ENCODE measurements around the gene CDC7. TPM values are rescaled to one million over a fixed set of nuclear protein-coding genes. Genes with fewer than 3 reads are reported as not detected.

The CDC7 gene
- total and polyA plus RNA-seq, 2 donors (not counting 1 experiment from before 2014, with no cell fraction given) = 3.9 to 7.4 TPM

DNA sequence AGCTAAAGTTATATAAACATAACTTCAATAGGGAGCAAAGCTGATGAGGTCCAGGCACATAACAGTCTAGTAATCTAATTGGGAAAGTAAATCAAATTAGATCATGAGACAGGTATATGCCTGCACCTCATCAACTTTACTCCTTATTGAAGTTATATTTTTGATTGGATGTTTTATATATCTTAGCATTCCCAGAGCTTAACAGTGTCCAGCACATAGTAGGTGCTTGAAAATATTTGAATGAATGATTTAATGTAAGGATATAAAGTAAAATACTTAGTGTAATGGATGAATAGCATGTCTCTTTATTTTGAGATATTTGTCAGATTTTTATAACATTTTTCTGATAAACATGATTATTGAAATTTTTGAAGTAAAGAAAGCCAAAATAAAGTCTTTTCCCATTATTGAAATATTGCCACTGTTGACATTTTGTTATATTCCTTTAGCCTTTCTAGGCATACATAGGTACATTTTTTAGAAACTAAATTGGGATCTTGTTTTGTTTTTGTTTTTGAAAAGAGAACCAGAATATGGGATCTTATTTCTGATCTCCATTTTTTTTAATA, 2.8 kb downstream of the CDC7 start:
- Histone ChIP-seq H3K4me1 (ENCODE audit: control insufficient read depth in 2 of 2, insufficient read depth in 2 of 2, low read length in 2 of 2) (peaks cover 14 to 15% of the 10 kb centered on the region in 2 donors), H3K4me3 (ENCODE audit: control extremely low read depth in 1 of 5, extremely low read depth in 1 of 5, insufficient read depth in 1 of 5, low read depth in 2 of 5, low read length in 4 of 5) (no peak overlapping the region), H3K27ac (ENCODE audit: low read length in 2 of 2) (no peak overlapping the region), H3K9me3 (ENCODE audit: control extremely low read depth in 1 of 3, control insufficient read depth in 2 of 3, insufficient read depth in 1 of 3, low read length in 2 of 3) (no peaks in the 10 kb centered on the region), H3K79me2 (ENCODE audit: control insufficient read depth, insufficient read depth, low read length) (peaks cover 17% of the 10 kb centered on the region), H2AFZ (ENCODE audit: insufficient read depth, low read depth, low read length, poor library complexity, severe bottlenecking) (no peak overlapping the region), H3K36me3 (replicated peaks in 1 of 2; ENCODE audit: control extremely low read depth in 1 of 2, control insufficient read depth in 1 of 2, extremely low read depth in 1 of 2, insufficient read depth in 2 of 2, low read length in 1 of 2) (no peaks in the 10 kb centered on the region), H4K20me1 (ENCODE audit: control insufficient read depth, insufficient read depth, low read length, poor library complexity, severe bottlenecking) (no peaks in the 10 kb centered on the region), H3K4me2 (replicated peaks; ENCODE audit: low read depth, low read length, poor library complexity, severe bottlenecking) (no peak overlapping the region), H3K9ac (ENCODE audit: low read length) (no peak overlapping the region), H3K27me3 (replicated peaks in 1 of 4; ENCODE audit: control extremely low read depth in 1 of 4, control insufficient read depth in 3 of 4, insufficient read depth in 4 of 4, low read length in 3 of 4) (no peaks in the 10 kb centered on the region)
- no peak for ATAC-seq (ENCODE audit: low read depth)
- CTCF ChIA-PET = no interaction called here
- H3K4me1 Mint-ChIP-seq = peaks cover 17% of the 10 kb centered on the region
- POLR2A ChIA-PET = no interaction called here
- H3K27me3 Mint-ChIP-seq = no peaks in the 10 kb centered on the region
- intact Hi-C loops (cut with micrococcal nuclease) = loop anchor here (5.0 to 10.0 kb wide), 3 partner anchors 219 to 1574 kb away; partner anchors contain the start of genes GLMN, MTF2 and RPAP2
- no peak overlapping the region for H3K27ac Mint-ChIP-seq
- TF ChIP-seq, protein P1, sequence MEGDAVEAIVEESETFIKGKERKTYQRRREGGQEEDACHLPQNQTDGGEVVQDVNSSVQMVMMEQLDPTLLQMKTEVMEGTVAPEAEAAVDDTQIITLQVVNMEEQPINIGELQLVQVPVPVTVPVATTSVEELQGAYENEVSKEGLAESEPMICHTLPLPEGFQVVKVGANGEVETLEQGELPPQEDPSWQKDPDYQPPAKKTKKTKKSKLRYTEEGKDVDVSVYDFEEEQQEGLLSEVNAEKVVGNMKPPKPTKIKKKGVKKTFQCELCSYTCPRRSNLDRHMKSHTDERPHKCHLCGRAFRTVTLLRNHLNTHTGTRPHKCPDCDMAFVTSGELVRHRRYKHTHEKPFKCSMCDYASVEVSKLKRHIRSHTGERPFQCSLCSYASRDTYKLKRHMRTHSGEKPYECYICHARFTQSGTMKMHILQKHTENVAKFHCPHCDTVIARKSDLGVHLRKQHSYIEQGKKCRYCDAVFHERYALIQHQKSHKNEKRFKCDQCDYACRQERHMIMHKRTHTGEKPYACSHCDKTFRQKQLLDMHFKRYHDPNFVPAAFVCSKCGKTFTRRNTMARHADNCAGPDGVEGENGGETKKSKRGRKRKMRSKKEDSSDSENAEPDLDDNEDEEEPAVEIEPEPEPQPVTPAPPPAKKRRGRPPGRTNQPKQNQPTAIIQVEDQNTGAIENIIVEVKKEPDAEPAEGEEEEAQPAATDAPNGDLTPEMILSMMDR (IDR thresholded peaks at IDR 0.05) = no peak
- no peak for TF ChIP-seq EZH2 (IDR thresholded peaks at IDR 0.05; ENCODE audit: borderline replicate concordance, insufficient read depth, low read depth, low read length, poor library complexity, severe bottlenecking)
- no peaks in the 10 kb centered on the region for H3K9me3 Mint-ChIP-seq (ENCODE audit: insufficient read depth)
- no peak overlapping the region for H3K4me3 Mint-ChIP-seq
- DNase-seq = no peak

- peaks cover 17% of the 10 kb centered on the region for H3K79me2 ChIP-seq (ENCODE audit: control insufficient read depth, insufficient read depth, low read length)
- no peak overlapping the region for H3K4me2 ChIP-seq (replicated peaks; ENCODE audit: low read depth, low read length, poor library complexity, severe bottlenecking)
- peaks cover 17% of the 10 kb centered on the region for H3K4me1 Mint-ChIP-seq
- POLR2A ChIA-PET = no interaction called here
- no peaks in the 10 kb centered on the region for H3K27me3 Mint-ChIP-seq
- no peak overlapping the region for H3K27ac ChIP-seq (ENCODE audit: low read length in 2 of 2)
- H3K4me1 ChIP-seq (ENCODE audit: control insufficient read depth in 2 of 2, insufficient read depth in 2 of 2, low read length in 2 of 2) = peaks cover 14 to 15% of the 10 kb centered on the region in 2 donors
- DNase-seq (no peak), ATAC-seq (ENCODE audit: low read depth) (no peak)
- intact Hi-C loops (cut with micrococcal nuclease) = loop anchor here (5.0 to 10.0 kb wide), 3 partner anchors 219 to 1573 kb away; partner anchors contain the start of genes GLMN, MTF2 and RPAP2
- no peak overlapping the region for H3K4me3 ChIP-seq (ENCODE audit: control extremely low read depth in 1 of 5, extremely low read depth in 1 of 5, insufficient read depth in 1 of 5, low read depth in 2 of 5, low read length in 4 of 5)
- H4K20me1 ChIP-seq (ENCODE audit: control insufficient read depth, insufficient read depth, low read length, poor library complexity, severe bottlenecking) = no peaks in the 10 kb centered on the region
- H3K9me3 ChIP-seq (ENCODE audit: control extremely low read depth in 1 of 3, control insufficient read depth in 2 of 3, insufficient read depth in 1 of 3, low read length in 2 of 3) = no peaks in the 10 kb centered on the region
- no peak overlapping the region for H3K9ac ChIP-seq (ENCODE audit: low read length)
- H3K27ac Mint-ChIP-seq = no peak overlapping the region
- 100% methylated on average over 1 of the region's 1 CpG for WGBS (ENCODE audit: insufficient coverage)
- no peak for TF ChIP-seq EZH2 (IDR thresholded peaks at IDR 0.05; ENCODE audit: borderline replicate concordance, insufficient read depth, low read depth, low read length, poor library complexity, severe bottlenecking)
- TF ChIP-seq, protein P1 (IDR thresholded peaks at IDR 0.05) = no peak
- CTCF ChIA-PET = no interaction called here
- no peaks in the 10 kb centered on the region for H3K9me3 Mint-ChIP-seq (ENCODE audit: insufficient read depth)
- no peaks in the 10 kb centered on the region for H3K36me3 ChIP-seq (replicated peaks in 1 of 2; ENCODE audit: control extremely low read depth in 1 of 2, control insufficient read depth in 1 of 2, extremely low read depth in 1 of 2, insufficient read depth in 2 of 2, low read length in 1 of 2)
- H3K27me3 ChIP-seq (replicated peaks in 1 of 4; ENCODE audit: control extremely low read depth in 1 of 4, control insufficient read depth in 3 of 4, insufficient read depth in 4 of 4, low read length in 3 of 4) = no peaks in the 10 kb centered on the region
- H3K4me3 Mint-ChIP-seq = no peak overlapping the region
- H2AFZ ChIP-seq (ENCODE audit: insufficient read depth, low read depth, low read length, poor library complexity, severe bottlenecking) = no peak overlapping the region
Observed at GRCh38 chr1:91503975-91504530, 3.4 kb downstream of the CDC7 start.

Measured in B cell (primary cell).